Measurements from ENCODE around the gene CEP295NL. TPM values are rescaled to one million over a fixed set of nuclear protein-coding genes. Genes with fewer than 3 reads are reported as not detected.

CEP295NL gene
- total and polyA plus RNA-seq, 2 of the 13 experiments (the other 11 are each of a cell fraction or from before 2014, with no cell fraction given) = not detected

DNA sequence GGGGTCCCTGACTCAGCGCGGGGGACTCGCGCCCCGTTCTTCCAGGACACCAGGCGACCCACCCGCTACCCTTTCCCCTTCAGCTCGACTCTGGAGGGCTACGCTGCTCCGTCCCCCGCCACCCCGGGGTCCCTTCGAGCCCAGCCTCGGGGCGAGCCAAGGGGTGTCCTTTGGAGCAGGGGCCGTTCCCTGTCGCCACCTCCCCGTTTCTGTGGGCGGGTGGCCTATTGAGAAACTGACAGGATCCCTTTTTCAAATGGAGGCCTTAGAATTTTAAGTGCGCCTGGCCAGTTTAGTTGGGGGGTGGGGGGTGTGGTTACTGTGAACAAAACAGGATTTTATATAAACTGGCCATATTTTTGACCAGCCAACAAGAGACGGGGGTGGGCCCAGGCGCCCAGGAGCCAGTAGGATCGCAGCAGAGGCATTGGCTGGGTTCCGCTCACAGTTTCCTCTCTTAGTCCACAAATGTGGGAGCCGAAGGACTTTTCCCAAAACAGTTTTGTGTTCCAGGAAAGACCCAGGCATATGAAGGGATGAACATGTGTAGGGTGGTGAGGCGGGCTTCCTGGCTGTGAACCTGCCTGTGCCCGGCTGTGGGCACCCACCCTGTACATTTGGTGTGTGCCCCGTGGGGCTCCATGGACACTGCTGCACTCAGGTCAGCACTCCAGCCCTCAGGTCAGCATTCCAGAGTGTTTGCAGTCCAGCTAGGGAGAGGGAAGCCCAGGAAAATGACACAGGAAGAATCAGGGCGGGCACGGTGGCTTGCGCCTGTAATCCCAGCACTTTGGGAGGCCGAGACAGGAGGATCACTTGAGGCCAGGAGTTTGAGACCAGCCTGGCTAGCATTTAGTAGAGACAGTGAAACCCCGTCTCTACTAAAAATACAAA, 22.9 kb upstream of the CEP295NL start (continued):
- TF ChIP-seq, protein P1, sequence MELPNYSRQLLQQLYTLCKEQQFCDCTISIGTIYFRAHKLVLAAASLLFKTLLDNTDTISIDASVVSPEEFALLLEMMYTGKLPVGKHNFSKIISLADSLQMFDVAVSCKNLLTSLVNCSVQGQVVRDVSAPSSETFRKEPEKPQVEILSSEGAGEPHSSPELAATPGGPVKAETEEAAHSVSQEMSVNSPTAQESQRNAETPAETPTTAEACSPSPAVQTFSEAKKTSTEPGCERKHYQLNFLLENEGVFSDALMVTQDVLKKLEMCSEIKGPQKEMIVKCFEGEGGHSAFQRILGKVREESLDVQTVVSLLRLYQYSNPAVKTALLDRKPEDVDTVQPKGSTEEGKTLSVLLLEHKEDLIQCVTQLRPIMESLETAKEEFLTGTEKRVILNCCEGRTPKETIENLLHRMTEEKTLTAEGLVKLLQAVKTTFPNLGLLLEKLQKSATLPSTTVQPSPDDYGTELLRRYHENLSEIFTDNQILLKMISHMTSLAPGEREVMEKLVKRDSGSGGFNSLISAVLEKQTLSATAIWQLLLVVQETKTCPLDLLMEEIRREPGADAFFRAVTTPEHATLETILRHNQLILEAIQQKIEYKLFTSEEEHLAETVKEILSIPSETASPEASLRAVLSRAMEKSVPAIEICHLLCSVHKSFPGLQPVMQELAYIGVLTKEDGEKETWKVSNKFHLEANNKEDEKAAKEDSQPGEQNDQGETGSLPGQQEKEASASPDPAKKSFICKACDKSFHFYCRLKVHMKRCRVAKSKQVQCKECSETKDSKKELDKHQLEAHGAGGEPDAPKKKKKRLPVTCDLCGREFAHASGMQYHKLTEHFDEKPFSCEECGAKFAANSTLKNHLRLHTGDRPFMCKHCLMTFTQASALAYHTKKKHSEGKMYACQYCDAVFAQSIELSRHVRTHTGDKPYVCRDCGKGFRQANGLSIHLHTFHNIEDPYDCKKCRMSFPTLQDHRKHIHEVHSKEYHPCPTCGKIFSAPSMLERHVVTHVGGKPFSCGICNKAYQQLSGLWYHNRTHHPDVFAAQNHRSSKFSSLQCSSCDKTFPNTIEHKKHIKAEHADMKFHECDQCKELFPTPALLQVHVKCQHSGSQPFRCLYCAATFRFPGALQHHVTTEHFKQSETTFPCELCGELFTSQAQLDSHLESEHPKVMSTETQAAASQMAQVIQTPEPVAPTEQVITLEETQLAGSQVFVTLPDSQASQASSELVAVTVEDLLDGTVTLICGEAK (IDR thresholded peaks at IDR 0.05) = no peak
- TF ChIP-seq, protein P1 (CRISPR knock-in tag; IDR thresholded peaks at IDR 0.05) = no peak
- no peak for TF ChIP-seq CHD2 (IDR thresholded peaks at IDR 0.05; ENCODE audit: low read depth, low read length)
- 0 out of 2 replicates have a peak, but pooled peaks have one; percentile 72 for TF ChIP-seq NCOA1 (CRISPR knock-in tag; IDR thresholded peaks at IDR 0.05)
- TF ChIP-seq ZFP62 (CRISPR knock-in tag; IDR thresholded peaks at IDR 0.05) = no peak
- TF ChIP-seq, protein P2, sequence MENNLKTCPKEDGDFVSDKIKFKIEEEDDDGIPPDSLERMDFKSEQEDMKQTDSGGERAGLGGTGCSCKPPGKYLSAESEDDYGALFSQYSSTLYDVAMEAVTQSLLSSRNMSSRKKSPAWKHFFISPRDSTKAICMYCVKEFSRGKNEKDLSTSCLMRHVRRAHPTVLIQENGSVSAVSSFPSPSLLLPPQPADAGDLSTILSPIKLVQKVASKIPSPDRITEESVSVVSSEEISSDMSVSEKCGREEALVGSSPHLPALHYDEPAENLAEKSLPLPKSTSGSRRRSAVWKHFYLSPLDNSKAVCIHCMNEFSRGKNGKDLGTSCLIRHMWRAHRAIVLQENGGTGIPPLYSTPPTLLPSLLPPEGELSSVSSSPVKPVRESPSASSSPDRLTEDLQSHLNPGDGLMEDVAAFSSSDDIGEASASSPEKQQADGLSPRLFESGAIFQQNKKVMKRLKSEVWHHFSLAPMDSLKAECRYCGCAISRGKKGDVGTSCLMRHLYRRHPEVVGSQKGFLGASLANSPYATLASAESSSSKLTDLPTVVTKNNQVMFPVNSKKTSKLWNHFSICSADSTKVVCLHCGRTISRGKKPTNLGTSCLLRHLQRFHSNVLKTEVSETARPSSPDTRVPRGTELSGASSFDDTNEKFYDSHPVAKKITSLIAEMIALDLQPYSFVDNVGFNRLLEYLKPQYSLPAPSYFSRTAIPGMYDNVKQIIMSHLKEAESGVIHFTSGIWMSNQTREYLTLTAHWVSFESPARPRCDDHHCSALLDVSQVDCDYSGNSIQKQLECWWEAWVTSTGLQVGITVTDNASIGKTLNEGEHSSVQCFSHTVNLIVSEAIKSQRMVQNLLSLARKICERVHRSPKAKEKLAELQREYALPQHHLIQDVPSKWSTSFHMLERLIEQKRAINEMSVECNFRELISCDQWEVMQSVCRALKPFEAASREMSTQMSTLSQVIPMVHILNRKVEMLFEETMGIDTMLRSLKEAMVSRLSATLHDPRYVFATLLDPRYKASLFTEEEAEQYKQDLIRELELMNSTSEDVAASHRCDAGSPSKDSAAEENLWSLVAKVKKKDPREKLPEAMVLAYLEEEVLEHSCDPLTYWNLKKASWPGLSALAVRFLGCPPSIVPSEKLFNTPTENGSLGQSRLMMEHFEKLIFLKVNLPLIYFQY (CRISPR knock-in tag; IDR thresholded peaks at IDR 0.05; ENCODE audit: borderline replicate concordance) = no peak
- no peak for TF ChIP-seq PRPF4 (IDR thresholded peaks at IDR 0.05; ENCODE audit: low read depth, low read length, poor library complexity, severe bottlenecking)
- TF ChIP-seq TGIF2 (CRISPR knock-in tag; IDR thresholded peaks at IDR 0.05) = no peak
- no peak for TF ChIP-seq ZNF205 (CRISPR knock-in tag; IDR thresholded peaks at IDR 0.05)
- TF ChIP-seq PLRG1 (conservative IDR thresholded peaks at IDR 0.05) = no peak
- peak; percentile 16; the same call in 1 of the 2 replicates for TF ChIP-seq CBFB (CRISPR knock-in tag; IDR thresholded peaks at IDR 0.05)
- TF ChIP-seq ZFP1 (CRISPR knock-in tag; IDR thresholded peaks at IDR 0.05) = no peak
- TF ChIP-seq, protein P3, sequence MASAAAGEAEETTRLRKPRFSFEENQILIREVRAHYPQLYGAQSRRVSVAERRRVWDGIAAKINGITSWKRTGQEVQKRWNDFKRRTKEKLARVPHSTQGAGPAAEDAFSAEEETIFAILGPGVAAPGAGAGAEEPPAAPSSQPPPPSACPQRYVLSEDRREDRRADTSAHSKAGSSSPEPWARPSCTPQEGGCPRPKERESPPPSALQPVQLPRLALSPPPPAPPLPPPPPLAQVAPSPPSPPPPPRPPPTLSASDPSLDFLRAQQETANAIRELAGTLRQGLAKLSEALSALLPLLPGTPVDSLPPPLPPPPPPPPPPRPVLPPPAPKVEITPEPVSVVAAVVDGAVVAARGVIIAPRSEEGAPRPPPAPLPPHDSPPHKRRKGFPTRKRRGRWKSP (CRISPR knock-in tag; IDR thresholded peaks at IDR 0.05) = 0 out of 2 replicates have a peak, but pooled peaks have one; percentile 25
- TF ChIP-seq ZNF225 (CRISPR knock-in tag; IDR thresholded peaks at IDR 0.05) = no peak
- no peak for TF ChIP-seq NR2F6 (IDR thresholded peaks at IDR 0.05)
- TF ChIP-seq NR2F6 (CRISPR knock-in tag; IDR thresholded peaks at IDR 0.05) = peak; percentile 16; the same call in 1 of the 2 replicates
- TF ChIP-seq ERF (CRISPR knock-in tag; IDR thresholded peaks at IDR 0.05) = peak; percentile 34

Measured in HepG2 (cell line).